Naive thymus-derived CD8-positive, alpha-beta T cell (primary cell): ENCODE measurements around the gene AVPR1B. TPM values are rescaled to one million over a fixed set of nuclear protein-coding genes. Genes with fewer than 3 reads are reported as not detected.

Source experiments
- ATAC-seq, 2 donors: fragments of 150-1000 bp; cut with Tn5 transposase in 1 of 2; sonication (Bioruptor Pico), chemical (Tn5 transposase) in 1 of 2; 1 replicate in 1 of 2; 2 replicates in 1 of 2; pipeline ENCODE4 v1.10.0; 2021; ENCODE audit warnings: mild to moderate bottlenecking in 2 of 2, moderate library complexity in 2 of 2
- POLR2A ChIA-PET: fragments of 350-600 bp; sonication (Branson Sonifier 250); formaldehyde crosslinking; loops from one replicate; lab custom pipeline; 2021; ENCODE audit warnings: antibody characterized with exemption; lab: Charles Lee
- DNase-seq, 10 donors: peaks; one replicate each; pipeline versions ENCODE4 v3.0.0 to v3.0.0-alpha.2; 2020 to 2022
- H3K27ac Mint-ChIP-seq, 10 donors: one replicate each; pipeline ENCODE4 v1.8.0; 2020 to 2022; ENCODE audit warnings: mild to moderate bottlenecking in 10 of 10, mixed read lengths in 10 of 10, moderate library complexity in 4 of 10, inconsistent platforms in 1 of 10
- H3K27me3 Mint-ChIP-seq, 5 donors: one replicate each; pipeline ENCODE4 v1.8.0; 2021 to 2022; ENCODE audit warnings: mixed read lengths in 5 of 5
- H3K36me3 Mint-ChIP-seq, 3 donors: one replicate each; pipeline ENCODE4 v1.8.0; 2020 to 2022; ENCODE audit warnings: mixed read lengths in 3 of 3, mild to moderate bottlenecking in 2 of 3, inconsistent platforms in 1 of 3
- H3K4me1 Mint-ChIP-seq, 4 donors: one replicate each; pipeline ENCODE4 v1.8.0; 2021 to 2022; ENCODE audit warnings: mixed read lengths in 4 of 4
- H3K4me3 Mint-ChIP-seq, 10 donors: one replicate each; pipeline ENCODE4 v1.8.0; 2020 to 2022; ENCODE audit warnings: mild to moderate bottlenecking in 10 of 10, mixed read lengths in 10 of 10, moderate library complexity in 6 of 10, inconsistent platforms in 1 of 10
- H3K9me3 Mint-ChIP-seq, 9 donors: one replicate each; pipeline ENCODE4 v1.8.0; 2020 to 2022; ENCODE audit warnings: mixed read lengths in 9 of 9, mild to moderate bottlenecking in 3 of 9, inconsistent platforms in 1 of 9, moderate library complexity in 1 of 9
- polyA plus RNA-seq, 3 donors: library from polyadenylated mRNA; unstranded; fragments of 300-500 nt; fragmentation: Illumina TruSeq; gene quantifications; one replicate each; pipeline ENCODE4 v1.2.3, GENCODE V29; 2021
- total RNA-seq, 8 experiments: library from RNA in 2 of 8; stranded (reverse) in 2 of 8; gene quantifications; one replicate each; pipeline ENCODE4 v1.2.3 and lab custom pipeline; 2021 to 2026

The AVPR1B gene
- total and polyA plus RNA-seq, 5 experiments from 2014 or later, result not detected

DNA sequence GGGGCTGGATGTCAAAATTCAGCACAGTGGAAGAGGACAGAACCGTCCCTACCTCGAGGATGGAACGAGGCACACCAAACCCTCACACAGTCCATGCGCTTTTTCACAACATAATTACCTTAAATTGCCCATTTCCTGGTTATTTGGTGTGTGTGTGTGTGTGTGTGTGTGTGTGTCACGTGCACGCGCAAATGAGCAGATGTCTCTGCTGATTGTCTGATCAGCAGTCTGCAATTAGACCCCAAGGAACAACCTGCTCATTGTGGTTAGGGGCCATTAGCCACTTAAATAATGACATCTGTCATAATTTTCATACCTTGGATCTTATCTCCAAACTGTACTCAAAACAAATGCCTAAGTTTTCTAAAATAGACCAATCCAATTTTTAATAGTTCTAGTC lies 23.2 kb downstream of the AVPR1B start:
- H3K36me3 Mint-ChIP-seq, result no peaks in the 10 kb centered on the region

DNA sequence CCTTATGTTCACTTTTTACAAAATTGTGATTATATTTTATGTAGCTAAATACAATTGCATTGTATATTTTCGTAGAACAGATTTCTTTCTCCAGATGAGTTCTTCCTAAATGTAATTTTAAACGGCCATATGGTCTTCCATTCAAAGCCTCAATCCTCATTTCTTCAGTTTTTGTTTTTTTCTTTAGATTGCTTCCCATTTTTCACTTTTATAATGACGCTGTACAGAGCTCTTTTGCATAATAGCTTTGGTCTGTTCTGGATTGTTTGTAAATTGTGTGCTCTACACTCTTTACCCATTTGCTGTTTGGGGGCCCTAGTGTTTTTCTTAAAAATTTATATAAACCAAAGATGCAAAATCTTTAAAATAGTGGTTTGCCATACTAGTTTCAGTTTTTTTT lies 27.8 kb downstream of the AVPR1B start:
- no peaks in the 10 kb centered on the region for H3K36me3 Mint-ChIP-seq
- no peak overlapping the region for H3K27ac Mint-ChIP-seq
- H3K4me1 Mint-ChIP-seq, result no peaks in the 10 kb centered on the region
- ATAC-seq, result no peak
- peaks cover 0 to 4% (median 2%) of the 10 kb centered on the region in 5 donors for H3K27me3 Mint-ChIP-seq
- POLR2A ChIA-PET, result no interaction called here
- H3K4me3 Mint-ChIP-seq, result no peak overlapping the region
- H3K9me3 Mint-ChIP-seq, result no peaks in the 10 kb centered on the region
- DNase-seq, result no peak

More for the DNA sequence above, 23.2 kb downstream of the AVPR1B start:
- H3K27ac Mint-ChIP-seq, result no peak overlapping the region
- DNase-seq (no peak), ATAC-seq (no peak)
- H3K27me3 Mint-ChIP-seq, result peaks cover 8 to 23% (median 13%) of the 10 kb centered on the region in 5 donors
- no peaks in the 10 kb centered on the region for H3K9me3 Mint-ChIP-seq
- POLR2A ChIA-PET, result no interaction called here
- H3K4me1 Mint-ChIP-seq, result no peaks in the 10 kb centered on the region
- no peak overlapping the region for H3K4me3 Mint-ChIP-seq

DNA sequence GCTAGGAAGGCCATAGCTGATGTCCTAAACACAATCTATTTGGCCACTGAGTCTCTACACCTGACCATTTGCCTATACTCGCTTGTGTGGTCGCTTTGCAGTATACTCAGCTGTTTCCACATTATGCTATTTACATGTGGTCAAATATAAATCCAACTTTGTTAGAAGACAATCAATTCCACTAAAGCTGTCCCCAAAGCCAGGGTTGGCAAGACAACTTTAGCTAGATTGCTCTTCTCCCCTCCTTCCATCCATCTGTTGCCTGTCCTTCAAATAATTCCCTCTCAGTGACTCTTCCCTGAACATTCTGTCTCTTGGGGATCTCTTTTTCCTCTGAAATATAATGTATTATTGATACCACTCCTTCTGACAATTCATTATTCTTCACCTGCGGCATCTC lies 30.1 kb downstream of the AVPR1B start:
- Mint-ChIP-seq H3K9me3 (no peaks in the 10 kb centered on the region), H3K36me3 (no peaks in the 10 kb centered on the region), H3K27ac (no peak overlapping the region), H3K27me3 (peaks cover 0 to 4% (median 0%) of the 10 kb centered on the region in 5 donors), H3K4me3 (no peak overlapping the region), H3K4me1 (peaks cover 0 to 3% (median 0%) of the 10 kb centered on the region in 4 donors)
- POLR2A ChIA-PET, result no interaction called here
- no peak for ATAC-seq
- no peak for DNase-seq

DNA sequence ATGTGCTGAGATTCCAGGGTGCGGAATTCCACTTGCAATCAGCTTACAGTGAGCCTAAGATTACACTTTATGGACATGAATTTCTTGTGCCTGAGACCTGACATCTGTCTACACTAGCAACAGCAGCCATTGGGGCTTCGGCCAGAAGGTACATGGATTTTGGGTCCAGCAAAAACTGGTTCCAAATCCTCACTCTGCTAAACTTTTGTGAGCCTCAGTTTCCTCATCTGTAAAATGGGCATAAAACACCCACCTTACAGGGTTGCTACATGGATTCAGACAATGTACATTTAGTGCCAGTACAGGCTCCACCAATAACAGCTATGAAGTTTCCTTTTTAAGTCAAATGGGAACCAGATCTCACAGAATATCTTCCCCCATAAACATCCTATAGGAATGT lies 33.4 kb downstream of the AVPR1B start:
- no peak overlapping the region for H3K27ac Mint-ChIP-seq

DNA sequence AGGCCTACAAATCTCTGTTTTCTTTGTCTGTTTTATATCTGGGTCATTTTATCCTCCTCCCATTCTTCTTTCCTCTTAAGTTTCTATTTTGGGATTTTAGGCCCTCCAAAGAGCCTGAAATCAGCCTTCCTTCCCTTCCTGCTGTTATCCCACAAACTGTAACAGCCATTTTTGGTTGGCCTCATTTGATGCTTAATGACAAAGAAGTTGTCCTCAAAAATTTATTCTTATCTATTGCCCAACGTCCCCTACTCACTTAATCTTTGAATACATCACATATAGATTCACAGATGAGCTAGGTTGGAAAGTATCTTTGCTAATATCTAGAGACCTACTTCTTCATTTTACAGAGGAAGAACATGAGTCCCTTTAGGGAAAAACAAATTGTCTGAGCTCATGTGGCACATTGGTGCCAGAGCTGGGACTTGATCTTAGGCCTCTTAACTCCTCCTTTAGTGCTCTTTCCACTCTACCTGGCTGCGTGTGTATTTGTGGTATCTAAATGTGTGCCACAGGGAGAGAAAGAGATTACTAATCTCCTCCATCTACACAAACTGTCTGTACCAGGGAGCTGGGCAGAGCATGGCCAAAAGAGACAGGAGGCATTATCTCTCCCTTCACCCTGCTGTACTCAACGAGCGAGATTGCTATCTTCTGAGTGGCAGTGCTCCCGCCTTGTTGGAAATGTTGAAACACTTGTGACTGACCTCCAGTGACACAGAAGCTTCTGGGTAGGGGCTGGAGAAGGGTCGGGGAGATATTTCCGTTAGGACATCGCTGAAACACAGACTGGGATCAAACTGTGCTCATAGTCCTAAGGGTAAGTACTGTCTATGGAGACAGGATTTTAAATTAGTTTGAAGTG lies 34.1 kb downstream of the AVPR1B start:
- DNase-seq (no peak), ATAC-seq (no peak)
- POLR2A ChIA-PET, result no interaction called here
- Mint-ChIP-seq H3K9me3 (no peaks in the 10 kb centered on the region), H3K27ac (no peak overlapping the region), H3K27me3 (peaks cover 0 to 4% (median 0%) of the 10 kb centered on the region in 5 donors), H3K36me3 (no peaks in the 10 kb centered on the region), H3K4me1 (peaks cover 9 to 22% (median 18%) of the 10 kb centered on the region in 4 donors), H3K4me3 (no peak overlapping the region)

More for the DNA sequence above, 33.4 kb downstream of the AVPR1B start:
- no peak overlapping the region for H3K4me3 Mint-ChIP-seq
- H3K9me3 Mint-ChIP-seq, result no peaks in the 10 kb centered on the region
- POLR2A ChIA-PET, result no interaction called here
- ATAC-seq (no peak), DNase-seq (no peak)
- no peaks in the 10 kb centered on the region for H3K36me3 Mint-ChIP-seq
- H3K4me1 Mint-ChIP-seq, result peaks cover 9 to 22% (median 18%) of the 10 kb centered on the region in 4 donors
- peaks cover 0 to 4% (median 0%) of the 10 kb centered on the region in 5 donors for H3K27me3 Mint-ChIP-seq

DNA sequence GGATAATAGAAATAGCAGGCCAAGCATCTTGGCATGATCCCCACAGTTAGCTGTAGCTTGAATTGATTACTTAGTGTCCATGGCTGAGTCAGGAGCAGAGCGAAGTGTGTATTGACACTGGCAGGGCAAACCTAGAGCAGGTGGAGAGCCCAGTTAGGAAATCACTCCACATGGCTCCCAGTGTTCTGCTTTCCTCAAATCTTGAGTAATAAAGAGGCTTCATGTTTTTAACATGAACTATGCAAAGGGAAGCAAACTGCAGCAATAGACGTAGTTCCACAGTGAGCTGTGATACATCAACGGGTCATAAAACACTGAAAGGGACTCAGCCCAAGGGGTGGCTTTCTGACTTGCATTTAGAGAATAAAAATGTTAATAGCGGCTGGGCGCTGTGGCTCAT lies 35.3 kb downstream of the AVPR1B start:
- H3K9me3 Mint-ChIP-seq, result no peaks in the 10 kb centered on the region

DNA sequence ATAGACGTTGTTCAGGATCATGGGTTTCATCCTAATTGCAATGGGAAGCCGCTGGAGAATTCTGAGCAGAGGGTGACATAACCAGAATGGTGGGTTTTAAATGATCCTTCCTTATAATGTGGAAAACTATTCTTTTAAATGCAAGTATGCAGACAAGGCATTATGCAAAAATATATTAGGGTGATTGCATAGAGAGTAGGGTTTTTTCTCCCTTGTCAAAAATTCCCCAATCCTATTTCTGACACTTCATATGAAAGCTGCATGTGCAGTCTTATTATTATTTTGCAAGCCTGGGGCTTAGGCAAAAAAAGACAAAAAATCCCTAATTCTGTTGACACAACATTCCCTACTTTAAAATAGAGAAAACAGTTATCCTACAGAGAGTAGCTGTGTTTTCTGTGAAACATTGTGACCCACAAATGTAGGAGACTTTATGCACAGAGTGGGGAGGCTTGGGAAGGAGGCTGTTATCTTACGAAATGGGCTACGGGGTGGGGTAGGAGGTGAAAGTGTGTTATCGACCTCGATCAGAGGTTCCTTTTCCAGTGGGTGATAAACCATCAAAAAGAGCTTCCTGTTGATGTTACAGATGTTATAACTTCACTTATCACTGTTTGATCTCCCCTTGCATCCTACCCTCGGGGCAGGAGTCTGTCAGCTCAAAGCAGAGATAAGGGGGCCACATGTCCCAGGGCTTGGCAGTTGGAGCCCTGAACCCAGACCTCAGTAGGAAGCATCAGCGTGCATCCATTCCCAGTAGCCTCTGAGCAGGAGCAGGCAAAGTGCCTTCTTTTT lies 37.0 kb downstream of the AVPR1B start:
- Mint-ChIP-seq H3K27ac (peak overlapping the region in 4 of 10 donors; percentile 3 to 66 (median 26)), H3K27me3 (peaks cover 0 to 2% (median 0%) of the 10 kb centered on the region in 5 donors), H3K9me3 (no peaks in the 10 kb centered on the region), H3K36me3 (no peaks in the 10 kb centered on the region), H3K4me1 (peaks cover 9 to 22% (median 18%) of the 10 kb centered on the region in 4 donors), H3K4me3 (peak overlapping the region in 4 of 10 donors; percentile 13 to 50 (median 35))
- no peak for DNase-seq
- peak in 1 of 2 donors; percentile 33 for ATAC-seq
- POLR2A ChIA-PET, result no interaction called here

More for the DNA sequence above, 35.3 kb downstream of the AVPR1B start:
- peaks cover 0 to 2% (median 0%) of the 10 kb centered on the region in 5 donors for H3K27me3 Mint-ChIP-seq
- no peaks in the 10 kb centered on the region for H3K36me3 Mint-ChIP-seq
- no peak for DNase-seq
- H3K4me1 Mint-ChIP-seq, result peaks cover 9 to 22% (median 18%) of the 10 kb centered on the region in 4 donors
- H3K4me3 Mint-ChIP-seq, result no peak overlapping the region
- peak overlapping the region in 1 of 10 donors; percentile 6 for H3K27ac Mint-ChIP-seq
- ATAC-seq, result no peak
- POLR2A ChIA-PET, result no interaction called here

DNA sequence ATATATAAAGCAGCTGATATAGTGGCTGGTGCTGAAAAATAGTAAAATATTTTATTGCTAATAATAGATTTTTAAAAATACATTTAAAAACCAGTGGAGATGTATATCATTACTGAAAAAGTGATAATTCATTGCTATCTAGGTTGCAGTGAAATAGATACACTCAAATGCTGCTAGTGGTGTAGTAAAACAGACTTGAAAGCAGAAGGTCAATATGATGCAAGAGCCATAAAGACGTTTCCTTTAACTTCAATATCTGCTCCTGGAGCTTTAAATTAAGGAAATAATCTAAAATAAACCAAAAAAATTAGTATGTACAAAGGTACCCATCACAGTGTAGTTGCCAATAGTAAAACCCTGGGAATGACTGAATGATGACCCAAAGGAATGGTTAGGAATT lies 38.1 kb downstream of the AVPR1B start:
- POLR2A ChIA-PET, result no interaction called here
- no peak overlapping the region for H3K4me3 Mint-ChIP-seq
- peaks cover 0 to 3% (median 0%) of the 10 kb centered on the region in 5 donors for H3K27me3 Mint-ChIP-seq
- no peaks in the 10 kb centered on the region for H3K9me3 Mint-ChIP-seq
- H3K4me1 Mint-ChIP-seq, result peaks cover 9 to 22% (median 18%) of the 10 kb centered on the region in 4 donors
- ATAC-seq, result no peak
- no peak for DNase-seq
- no peak overlapping the region for H3K27ac Mint-ChIP-seq
- no peaks in the 10 kb centered on the region for H3K36me3 Mint-ChIP-seq

DNA sequence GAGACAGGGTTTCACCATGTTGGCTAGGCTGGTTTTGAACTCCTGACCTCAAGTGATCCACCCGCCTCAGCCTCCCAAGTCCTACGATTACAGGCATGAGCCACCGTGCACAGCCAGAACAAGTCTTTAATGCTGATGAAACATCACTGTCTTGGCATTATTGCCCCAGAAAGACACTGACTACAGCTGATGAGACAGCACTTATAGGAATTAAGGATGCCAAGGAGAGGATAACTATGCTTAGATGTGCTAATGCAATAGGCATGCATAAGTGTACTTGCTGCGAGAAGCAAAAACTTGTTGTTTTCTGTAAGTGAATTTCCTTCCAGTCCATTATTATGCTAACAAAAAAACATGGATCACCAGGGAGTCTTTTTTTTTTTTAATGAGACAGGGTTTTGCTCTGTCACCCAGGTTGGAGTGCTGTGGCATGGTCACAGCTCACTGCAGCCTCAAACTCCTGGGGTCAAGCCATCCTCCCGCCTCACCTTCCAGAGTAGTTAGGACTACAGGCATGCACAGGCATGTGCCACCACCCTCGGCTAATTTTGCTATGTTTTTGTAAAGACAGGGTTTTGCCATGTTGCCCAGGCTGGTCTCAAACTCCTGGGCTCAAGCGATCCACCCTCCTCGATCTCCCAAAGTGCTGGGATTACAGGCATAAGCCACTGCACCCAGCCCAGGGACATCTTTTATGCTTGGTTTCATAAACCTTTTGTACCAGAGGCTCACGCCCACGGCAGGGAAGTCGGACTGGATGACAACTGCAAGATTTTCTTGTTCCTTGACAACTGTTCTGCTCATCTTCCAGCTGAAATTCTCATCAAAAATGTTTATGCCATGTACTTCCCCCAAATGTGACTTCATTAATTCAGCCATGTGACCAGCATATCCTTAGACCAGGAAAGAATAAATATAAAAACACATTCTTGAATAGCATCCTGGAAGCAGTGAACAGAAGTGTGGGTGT lies 41.1 kb downstream of the AVPR1B start:
- ATAC-seq (no peak), DNase-seq (no peak)
- POLR2A ChIA-PET, result no interaction called here
- Mint-ChIP-seq H3K27me3 (peaks cover 0 to 4% (median 2%) of the 10 kb centered on the region in 5 donors), H3K27ac (no peak overlapping the region), H3K36me3 (no peaks in the 10 kb centered on the region), H3K9me3 (no peaks in the 10 kb centered on the region), H3K4me1 (peaks cover 8 to 17% (median 16%) of the 10 kb centered on the region in 4 donors), H3K4me3 (no peak overlapping the region)

DNA sequence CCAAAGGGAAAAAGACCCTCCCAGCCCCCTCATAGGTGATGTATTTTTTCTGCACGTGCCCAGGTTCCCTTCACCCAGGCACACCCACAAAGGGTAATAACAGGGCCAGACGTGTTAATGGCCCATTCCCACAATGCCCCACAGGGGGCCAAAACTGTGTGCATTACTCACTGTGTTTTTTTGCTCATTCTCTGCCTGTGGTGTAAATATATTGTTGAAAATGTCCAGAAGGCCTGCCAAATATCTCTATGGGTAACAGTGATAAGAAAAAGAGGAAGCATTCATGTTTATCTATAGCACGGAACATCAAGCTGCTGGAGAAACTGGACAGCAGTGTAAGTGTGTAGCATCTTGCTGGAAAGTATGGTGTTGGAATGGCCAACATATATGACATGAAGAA lies 42.3 kb downstream of the AVPR1B start:
- Mint-ChIP-seq H3K4me1 (peaks cover 2 to 5% (median 4%) of the 10 kb centered on the region in 4 donors), H3K9me3 (no peaks in the 10 kb centered on the region), H3K4me3 (no peak overlapping the region), H3K27me3 (peaks cover 0 to 4% (median 2%) of the 10 kb centered on the region in 5 donors), H3K36me3 (no peaks in the 10 kb centered on the region), H3K27ac (no peak overlapping the region)
- DNase-seq (no peak), ATAC-seq (no peak)
- POLR2A ChIA-PET, result no interaction called here

DNA sequence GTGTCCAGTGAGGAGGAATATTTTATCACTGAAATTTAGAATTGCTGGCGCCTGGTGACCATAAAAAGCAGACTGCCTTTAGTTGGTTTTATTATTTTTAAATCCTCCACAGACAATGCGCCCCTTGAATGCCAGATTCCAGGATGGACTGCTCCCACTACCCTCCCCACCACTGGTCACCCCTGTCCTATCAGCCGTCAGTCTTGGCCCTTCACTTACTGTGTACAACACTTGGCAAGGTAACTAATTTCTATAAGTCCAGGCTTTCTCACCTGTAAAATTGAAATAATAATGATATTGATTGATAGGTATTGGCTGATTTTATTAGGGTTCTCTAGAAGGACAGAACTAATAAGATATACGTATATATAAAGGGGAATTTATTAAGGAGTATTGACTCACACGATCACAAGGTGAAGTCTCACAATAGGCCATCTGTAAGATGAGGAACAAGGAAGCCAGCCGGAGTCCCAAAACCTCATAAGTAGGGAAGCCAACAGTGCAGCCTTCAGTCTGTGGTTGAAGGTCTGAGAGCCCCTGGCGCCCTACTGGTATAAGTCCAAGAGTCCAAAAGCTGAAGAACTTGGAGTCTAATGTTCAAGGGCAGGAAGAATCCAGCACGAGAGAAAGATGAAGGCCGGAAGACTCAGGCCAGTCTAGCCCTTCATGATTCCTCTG lies 46.4 kb downstream of the AVPR1B start:
- no peak for DNase-seq
- Mint-ChIP-seq H3K4me3 (no peak overlapping the region), H3K36me3 (no peaks in the 10 kb centered on the region), H3K9me3 (no peaks in the 10 kb centered on the region), H3K4me1 (peaks cover 5 to 20% (median 11%) of the 10 kb centered on the region in 4 donors), H3K27me3 (peaks cover 0 to 4% (median 2%) of the 10 kb centered on the region in 5 donors), H3K27ac (no peak overlapping the region)
- ATAC-seq, result no peak
- POLR2A ChIA-PET, result no interaction called here
